ENCODE measurements around the gene PBRM1.

GRCh38 chr3:52530918-52531826, 154.5 kb downstream of the PBRM1 start:
- no peak for TF ChIP-seq EZH2 (IDR thresholded peaks at IDR 0.05)
- TF ChIP-seq CTCF (IDR thresholded peaks at IDR 0.05): no peak
- TF ChIP-seq EZH2phosphoT487 (IDR thresholded peaks at IDR 0.05): no peak

All from neural progenitor cell (in vitro differentiated cells).